H9 (cell line): ENCODE data around the gene FAM171A1. TPM values are rescaled to one million over a fixed set of nuclear protein-coding genes. Genes with fewer than 3 reads are reported as not detected.

Source experiments
- DNase-seq: peaks from one replicate; pipeline ENCODE4 v3.0.0-alpha.2; 2017
- H2AFZ ChIP-seq: one replicate; pipeline ENCODE4 v1.6.1; 2013; ENCODE audit warnings: mild to moderate bottlenecking, low read length, control low read depth, moderate library complexity
- H2AK5ac ChIP-seq: 2 replicates; pipeline ENCODE4 v1.6.1; 2013; ENCODE audit warnings: low read length, control low read depth, mixed read lengths; ENCODE audit not compliant: insufficient read length
- H2BK120ac ChIP-seq: one replicate; pipeline ENCODE4 v1.6.1; 2013; ENCODE audit warnings: low read depth, mild to moderate bottlenecking, low read length, control low read depth, inconsistent platforms; ENCODE audit not compliant: poor library complexity, severe bottlenecking
- H2BK12ac ChIP-seq: 2 replicates; pipeline ENCODE4 v1.6.1; 2013; ENCODE audit warnings: low read length, control low read depth, mixed read lengths, low read depth; ENCODE audit not compliant: insufficient read length
- H2BK15ac ChIP-seq: 2 replicates; pipeline ENCODE4 v1.6.1; 2013; ENCODE audit warnings: low read depth, low read length, control low read depth
- H2BK20ac ChIP-seq: one replicate; pipeline ENCODE4 v1.6.1; 2013; ENCODE audit warnings: low read depth, mild to moderate bottlenecking, low read length, control low read depth, inconsistent platforms; ENCODE audit not compliant: poor library complexity, severe bottlenecking
- H2BK5ac ChIP-seq: 2 replicates; pipeline ENCODE4 v1.6.1; 2013; ENCODE audit warnings: low read length, control low read depth, mixed read lengths; ENCODE audit not compliant: insufficient read length
- H3K14ac ChIP-seq: 2 replicates; pipeline ENCODE4 v1.6.1; 2013; ENCODE audit warnings: low read length, control low read depth; ENCODE audit not compliant: insufficient read depth
- H3K18ac ChIP-seq: 2 replicates; pipeline ENCODE4 v1.6.1; 2013; ENCODE audit warnings: low read depth, mild to moderate bottlenecking, mixed read lengths, low read length, control low read depth; ENCODE audit not compliant: insufficient read length
- H3K23ac ChIP-seq: 2 replicates; pipeline ENCODE4 v1.6.1; 2013; ENCODE audit warnings: low read length, control low read depth, mixed read lengths, low read depth; ENCODE audit not compliant: insufficient read length
- H3K23me2 ChIP-seq: 2 replicates; pipeline ENCODE4 v1.6.1; 2013; ENCODE audit warnings: low read depth, mild to moderate bottlenecking, mixed read lengths, low read length, control low read depth; ENCODE audit not compliant: insufficient read length, poor library complexity, severe bottlenecking
- H3K27ac ChIP-seq: 2 replicates; pipeline ENCODE4 v1.5.1; 2013; ENCODE audit warnings: low read length, control low read depth, mixed read lengths, low read depth; ENCODE audit not compliant: insufficient read length
- H3K27me3 ChIP-seq: 2 replicates; pipeline ENCODE4 v1.6.1; 2013; ENCODE audit warnings: low read length, control low read depth, inconsistent platforms; ENCODE audit not compliant: insufficient read depth
- H3K4ac ChIP-seq: 2 replicates; pipeline ENCODE4 v1.6.1; 2013; ENCODE audit warnings: low read depth, mild to moderate bottlenecking, control low read depth, inconsistent platforms, low read length, moderate library complexity
- H3K4me1 ChIP-seq: 2 replicates; pipeline ENCODE4 v1.6.1; 2013; ENCODE audit warnings: low read length, control low read depth, inconsistent platforms; ENCODE audit not compliant: insufficient read depth
- H3K4me2 ChIP-seq: 2 replicates; pipeline ENCODE4 v1.6.1; 2013; ENCODE audit warnings: low read length, control low read depth, mixed read lengths; ENCODE audit not compliant: insufficient read length, insufficient read depth
- H3K56ac ChIP-seq: 2 replicates; pipeline ENCODE4 v1.6.1; 2013; ENCODE audit warnings: low read depth, mild to moderate bottlenecking, mixed read lengths, low read length, control low read depth; ENCODE audit not compliant: insufficient read length
- H3K79me1 ChIP-seq: 2 replicates; pipeline ENCODE4 v1.6.1; 2013; ENCODE audit warnings: low read depth, mild to moderate bottlenecking, moderate library complexity, low read length, control low read depth, inconsistent platforms; ENCODE audit not compliant: insufficient read depth, poor library complexity, severe bottlenecking
- H3K79me2 ChIP-seq: 2 replicates; pipeline ENCODE4 v1.6.1; 2013; ENCODE audit warnings: low read length, control low read depth, inconsistent platforms; ENCODE audit not compliant: insufficient read depth
- H3K9ac ChIP-seq: 2 replicates; pipeline ENCODE4 v1.6.1; 2013; ENCODE audit warnings: low read length, control low read depth, mixed read lengths; ENCODE audit not compliant: insufficient read length; ENCODE audit errors: extremely low read depth
- H3K9me3 ChIP-seq: one replicate; pipeline ENCODE4 v1.6.1; 2013; ENCODE audit warnings: low read depth, low read length, inconsistent platforms; ENCODE audit not compliant: control insufficient read depth
- H3T11ph ChIP-seq: one replicate; pipeline ENCODE4 v1.6.1; 2013; ENCODE audit warnings: mild to moderate bottlenecking, low read length, control low read depth, inconsistent platforms
- H4K20me1 ChIP-seq: one replicate; pipeline ENCODE4 v1.6.1; 2013; ENCODE audit not compliant: control insufficient read depth, insufficient read length, insufficient read depth
- H4K5ac ChIP-seq: 2 replicates; pipeline ENCODE4 v1.6.1; 2013; ENCODE audit warnings: low read depth, mild to moderate bottlenecking, mixed read lengths, low read length, control low read depth; ENCODE audit not compliant: insufficient read length
- H4K8ac ChIP-seq: replicated peaks from 2 replicates; pipeline ENCODE4 v1.6.1; 2013; ENCODE audit warnings: low read length, control low read depth, mixed read lengths, low read depth; ENCODE audit not compliant: insufficient read length
- H4K91ac ChIP-seq: 2 replicates; pipeline ENCODE4 v1.6.1; 2013; ENCODE audit warnings: low read depth, mild to moderate bottlenecking, moderate library complexity, mixed read lengths, low read length, control low read depth; ENCODE audit not compliant: insufficient read length
- H3K27ac Mint-ChIP-seq, 3 experiments: 2 replicates in 2 of 3; 3 replicates in 1 of 3; pipeline ENCODE4 v1.8.0; 2020 to 2021; ENCODE audit warnings: mixed read lengths in 3 of 3, mild to moderate bottlenecking in 1 of 3, moderate library complexity in 1 of 3
- H3K27me3 Mint-ChIP-seq: 2 replicates; pipeline ENCODE4 v1.8.0; 2021; ENCODE audit warnings: low read depth, mild to moderate bottlenecking, moderate library complexity, mixed read lengths
- H3K36me3 Mint-ChIP-seq, 3 experiments: 2 replicates in 2 of 3; 3 replicates in 1 of 3; pipeline ENCODE4 v1.8.0; 2020 to 2021; ENCODE audit warnings: low read depth in 3 of 3, mixed read lengths in 3 of 3; ENCODE audit not compliant: insufficient read depth in 1 of 3
- H3K4me1 Mint-ChIP-seq, 2 experiments: 2 replicates each; pipeline ENCODE4 v1.8.0; 2020; ENCODE audit warnings: mixed read lengths in 2 of 2
- H3K4me3 Mint-ChIP-seq, 2 experiments: 2 replicates in 1 of 2; 3 replicates in 1 of 2; pipeline ENCODE4 v1.8.0; 2020 to 2021; ENCODE audit warnings: mild to moderate bottlenecking in 2 of 2, mixed read lengths in 2 of 2, moderate library complexity in 1 of 2
- H3K9me3 Mint-ChIP-seq, 2 experiments: 2 replicates in 1 of 2; 3 replicates in 1 of 2; pipeline ENCODE4 v1.8.0; 2020; ENCODE audit warnings: mild to moderate bottlenecking in 2 of 2, mixed read lengths in 2 of 2, moderate library complexity in 1 of 2
- CTCF ChIP-seq: fragments of 200-600 bp; sonication (generic); conservative IDR thresholded peaks from 3 replicates; pipeline ENCODE4 v1.8.0; 2021; ENCODE audit warnings: antibody characterized with exemption, mild to moderate bottlenecking
- WGBS: extraction: QIAGEN DNeasy Blood & Tissue Kit; methylation state at CpG from one replicate; pipeline ENCODE4 v1.1.7; 2013; ENCODE audit warnings: missing lambda C conversion rate, low lambda C conversion rate, mixed read lengths; ENCODE audit not compliant: insufficient read length; ENCODE audit errors: extremely low coverage; 5-methylcytosine and 5-hydroxymethylcytosine counted together
- total RNA-seq: library from RNA; stranded (reverse); gene quantifications from 2 replicates; pipeline ENCODE4 v1.2.1, GENCODE V29; 2021

Gene FAM171A1
- total RNA-seq, 1 experiment from 2014 or later, result 37.4 TPM

GRCh38 chr10:15168291-15168785, 202.8 kb downstream of the FAM171A1 start, which contains the start of gene NMT2:
Gene NMT2, minus strand, starts transcription at chr10:15168693. Its CDS starts 81 bp downstream, at chr10:15168612.
- H2BK12ac ChIP-seq, result no peak within 1 kb of the TSS
- no peaks in the 10 kb centered on the region for H3K9me3 ChIP-seq
- H4K8ac ChIP-seq, result no peak within 1 kb of the TSS
- peak; percentile 46; the same call in 2 of the 3 replicates for TF ChIP-seq CTCF
- no peak within 1 kb of the TSS for H2BK20ac ChIP-seq
- no peak within 1 kb of the TSS for H2AK5ac ChIP-seq
- no peaks in the 10 kb centered on the region for H3K79me2 ChIP-seq
- WGBS, result no CpG with 5 or more reads among the region's 70 CpGs
- no peak within 1 kb of the TSS for H2BK5ac ChIP-seq
- Mint-ChIP-seq H3K27me3 (peaks cover 10% of the 10 kb centered on the region), H3K4me1 (peaks cover 21 to 27% of the 10 kb centered on the region in 2 experiments), H3K9me3 (no peaks in the 10 kb centered on the region), H3K27ac (peak within 1 kb of the TSS in 2 of 3 experiments; percentile 95 to 96; a peak in 3 of 7 replicates), H3K36me3 (no peaks in the 10 kb centered on the region), H3K4me3 (peak within 1 kb of the TSS; percentile 90 to 93)
- peak; percentile 89 for DNase-seq
- H3T11ph ChIP-seq, result no peak within 1 kb of the TSS
- H3K18ac ChIP-seq, result peak within 1 kb of the TSS; percentile 73
- no peak within 1 kb of the TSS for H2AFZ ChIP-seq
- no peak within 1 kb of the TSS for H4K91ac ChIP-seq
- H3K4me2 ChIP-seq, result peak within 1 kb of the TSS; percentile 79
- no peaks in the 10 kb centered on the region; the same call in 1 of the 2 replicates for H3K4me1 ChIP-seq
- no peaks in the 10 kb centered on the region for H3K79me1 ChIP-seq
- peaks cover 4% of the 10 kb centered on the region for H3K23me2 ChIP-seq
- H3K4ac ChIP-seq, result no peak within 1 kb of the TSS
- no peak within 1 kb of the TSS for H3K27ac ChIP-seq
- no peak within 1 kb of the TSS for H3K56ac ChIP-seq
- no peaks in the 10 kb centered on the region for H4K20me1 ChIP-seq
- H3K9ac ChIP-seq, result peak within 1 kb of the TSS; percentile 65
- no peak within 1 kb of the TSS for H2BK15ac ChIP-seq
- no peak within 1 kb of the TSS for H3K23ac ChIP-seq
- H3K14ac ChIP-seq, result peak within 1 kb of the TSS; percentile 74
- no peaks in the 10 kb centered on the region for H3K27me3 ChIP-seq
- H4K5ac ChIP-seq, result no peak within 1 kb of the TSS
- H2BK120ac ChIP-seq, result no peak within 1 kb of the TSS
